WTC11 (cell line): Measurements from ENCODE around the gene NR5A1. TPM values are rescaled to one million over a fixed set of nuclear protein-coding genes. Genes with fewer than 3 reads are reported as not detected.

Experiments
- ATAC-seq: fragments of 200-7000 bp; cut with Tn5 transposase; 2 replicates; pipeline ENCODE4 v1.10.0; 2021; ENCODE audit warnings: mild to moderate bottlenecking, moderate library complexity
- CTCF ChIA-PET: fragments of 300-600 bp; sonication (Branson Sonifier 250); formaldehyde crosslinking; loops from one replicate; lab custom pipeline; 2021; ENCODE audit warnings: antibody characterized with exemption; lab: Charles Lee
- POLR2A ChIA-PET: fragments of 350-600 bp; sonication (Branson Sonifier 250); formaldehyde crosslinking; loops from one replicate; lab custom pipeline; 2021; ENCODE audit warnings: antibody characterized with exemption; lab: Charles Lee
- DNase-seq: peaks from one replicate; pipeline ENCODE4 v3.0.0; 2021; ENCODE audit warnings: low spot score
- H3K27ac Mint-ChIP-seq: 2 replicates; pipeline ENCODE4 v1.8.0; 2021; ENCODE audit warnings: mixed read lengths
- H3K27me3 Mint-ChIP-seq: 2 replicates; pipeline ENCODE4 v1.8.0; 2021; ENCODE audit warnings: low read depth, mild to moderate bottlenecking, moderate library complexity, mixed read lengths
- H3K36me3 Mint-ChIP-seq: 2 replicates; pipeline ENCODE4 v1.8.0; 2021; ENCODE audit warnings: mixed read lengths
- H3K4me1 Mint-ChIP-seq: 2 replicates; pipeline ENCODE4 v1.8.0; 2022; ENCODE audit warnings: mixed read lengths
- H3K4me3 Mint-ChIP-seq: 2 replicates; pipeline ENCODE4 v1.8.0; 2021; ENCODE audit warnings: mild to moderate bottlenecking, moderate library complexity, mixed read lengths
- H3K9me3 Mint-ChIP-seq: 2 replicates; pipeline ENCODE4 v1.8.0; 2021; ENCODE audit warnings: mixed read lengths
- ARID4B ChIP-seq: sonication (generic); formaldehyde crosslinking; IDR thresholded peaks from 2 replicates; pipeline ENCODE4 v1.8.0; 2023; ENCODE audit warnings: missing genetic modification reagents, mild to moderate bottlenecking, borderline replicate concordance
- ATF2 ChIP-seq: sonication (generic); formaldehyde crosslinking; IDR thresholded peaks from 2 replicates; pipeline ENCODE4 v1.8.1; 2022; ENCODE audit warnings: low read depth, missing genetic modification reagents, borderline replicate concordance
- CBFB ChIP-seq: sonication (generic); formaldehyde crosslinking; IDR thresholded peaks from 2 replicates; pipeline ENCODE4 v1.8.1; 2022; ENCODE audit warnings: mild to moderate bottlenecking, low read depth, missing genetic modification reagents
- CREM ChIP-seq: sonication (generic); formaldehyde crosslinking; IDR thresholded peaks from 2 replicates; pipeline ENCODE4 v1.8.1; 2022; ENCODE audit warnings: mild to moderate bottlenecking, missing genetic modification reagents, moderate library complexity
- GRHL2 ChIP-seq: fragments of 250-450 bp; sonication (Bioruptor Pico); IDR thresholded peaks from 2 replicates; pipeline ENCODE4 v1.8.0; 2022; ENCODE audit warnings: mild to moderate bottlenecking, moderate library complexity; ENCODE audit not compliant: insufficient replicate concordance, severe bottlenecking
- GTF2I ChIP-seq: fragments of 250-450 bp; sonication (Bioruptor Pico); conservative IDR thresholded peaks from 2 replicates; pipeline ENCODE4 v1.4.0; 2021; ENCODE audit warnings: mild to moderate bottlenecking
- NFE2L1 ChIP-seq: sonication (generic); formaldehyde crosslinking; IDR thresholded peaks from 2 replicates; pipeline ENCODE4 v1.8.1; 2023; ENCODE audit warnings: missing genetic modification reagents
- OVOL2 ChIP-seq: fragments of 250-450 bp; sonication (Bioruptor Pico); IDR thresholded peaks from 2 replicates; pipeline ENCODE4 v1.9.0; 2021; ENCODE audit warnings: mild to moderate bottlenecking, borderline replicate concordance
- SOX15 ChIP-seq: fragments of 250-450 bp; sonication (Bioruptor Pico); IDR thresholded peaks from 2 replicates; pipeline ENCODE4 v1.9.0; 2021; ENCODE audit warnings: mild to moderate bottlenecking
- TEAD1 ChIP-seq: sonication (generic); formaldehyde crosslinking; IDR thresholded peaks from 2 replicates; pipeline ENCODE4 v1.8.0; 2022; ENCODE audit warnings: mild to moderate bottlenecking, missing genetic modification reagents
- TEAD4 ChIP-seq: sonication (generic); formaldehyde crosslinking; IDR thresholded peaks from 2 replicates; pipeline ENCODE4 v1.8.0; 2022; ENCODE audit warnings: mild to moderate bottlenecking, missing genetic modification reagents
- TP53 ChIP-seq: sonication (generic); formaldehyde crosslinking; IDR thresholded peaks from 2 replicates; pipeline ENCODE4 v1.8.1; 2023; ENCODE audit warnings: mild to moderate bottlenecking, missing genetic modification reagents
- ZBTB21 ChIP-seq: sonication (generic); formaldehyde crosslinking; IDR thresholded peaks from 2 replicates; pipeline ENCODE4 v1.8.1; 2023; ENCODE audit warnings: mild to moderate bottlenecking, missing genetic modification reagents, borderline replicate concordance
- ZBTB43 ChIP-seq: sonication (generic); formaldehyde crosslinking; IDR thresholded peaks from 2 replicates; pipeline ENCODE4 v1.8.1; 2023; ENCODE audit warnings: mild to moderate bottlenecking, missing genetic modification reagents
- ZNF121 ChIP-seq: sonication (generic); formaldehyde crosslinking; IDR thresholded peaks from 2 replicates; pipeline ENCODE4 v1.8.0; 2023; ENCODE audit warnings: missing genetic modification reagents
- ZNF219 ChIP-seq: sonication (generic); formaldehyde crosslinking; IDR thresholded peaks from 2 replicates; pipeline ENCODE4 v1.8.0; 2023; ENCODE audit warnings: missing genetic modification reagents, mild to moderate bottlenecking, borderline replicate concordance
- ZNF263 ChIP-seq: sonication (generic); formaldehyde crosslinking; IDR thresholded peaks from 2 replicates; pipeline ENCODE4 v1.8.1; 2022; ENCODE audit warnings: low read depth, mild to moderate bottlenecking, moderate library complexity, missing genetic modification reagents
- ZNF317 ChIP-seq: sonication (generic); formaldehyde crosslinking; IDR thresholded peaks from 2 replicates; pipeline ENCODE4 v1.8.1; 2023; ENCODE audit warnings: low read depth, mild to moderate bottlenecking, moderate library complexity, missing genetic modification reagents, borderline replicate concordance
- total RNA-seq: library from RNA; stranded (reverse); gene quantifications from 3 replicates; pipeline ENCODE4 v1.2.3, GENCODE V29; 2021
- TF ChIP-seq, protein P1 (sequence below): sonication (generic); formaldehyde crosslinking; IDR thresholded peaks from 2 replicates; pipeline ENCODE4 v1.8.0; 2022; ENCODE audit warnings: mild to moderate bottlenecking, missing genetic modification reagents
- TF ChIP-seq, protein P2 (sequence below): sonication (generic); formaldehyde crosslinking; IDR thresholded peaks from 2 replicates; pipeline ENCODE4 v1.8.0; 2022; ENCODE audit warnings: mild to moderate bottlenecking, missing genetic modification reagents
- TF ChIP-seq, protein P3 (sequence below): sonication (generic); formaldehyde crosslinking; conservative IDR thresholded peaks from 2 replicates; pipeline ENCODE4 v1.8.1; 2023; ENCODE audit warnings: mild to moderate bottlenecking, low read depth, missing genetic modification reagents, moderate library complexity
- TF ChIP-seq, protein P4 (sequence below): fragments of 250-450 bp; sonication (Bioruptor Pico); IDR thresholded peaks from 2 replicates; pipeline ENCODE4 v1.9.0; 2021; ENCODE audit warnings: mild to moderate bottlenecking

The NR5A1 gene
- total RNA-seq, 1 experiment from 2014 or later: 0.77 TPM

DNA sequence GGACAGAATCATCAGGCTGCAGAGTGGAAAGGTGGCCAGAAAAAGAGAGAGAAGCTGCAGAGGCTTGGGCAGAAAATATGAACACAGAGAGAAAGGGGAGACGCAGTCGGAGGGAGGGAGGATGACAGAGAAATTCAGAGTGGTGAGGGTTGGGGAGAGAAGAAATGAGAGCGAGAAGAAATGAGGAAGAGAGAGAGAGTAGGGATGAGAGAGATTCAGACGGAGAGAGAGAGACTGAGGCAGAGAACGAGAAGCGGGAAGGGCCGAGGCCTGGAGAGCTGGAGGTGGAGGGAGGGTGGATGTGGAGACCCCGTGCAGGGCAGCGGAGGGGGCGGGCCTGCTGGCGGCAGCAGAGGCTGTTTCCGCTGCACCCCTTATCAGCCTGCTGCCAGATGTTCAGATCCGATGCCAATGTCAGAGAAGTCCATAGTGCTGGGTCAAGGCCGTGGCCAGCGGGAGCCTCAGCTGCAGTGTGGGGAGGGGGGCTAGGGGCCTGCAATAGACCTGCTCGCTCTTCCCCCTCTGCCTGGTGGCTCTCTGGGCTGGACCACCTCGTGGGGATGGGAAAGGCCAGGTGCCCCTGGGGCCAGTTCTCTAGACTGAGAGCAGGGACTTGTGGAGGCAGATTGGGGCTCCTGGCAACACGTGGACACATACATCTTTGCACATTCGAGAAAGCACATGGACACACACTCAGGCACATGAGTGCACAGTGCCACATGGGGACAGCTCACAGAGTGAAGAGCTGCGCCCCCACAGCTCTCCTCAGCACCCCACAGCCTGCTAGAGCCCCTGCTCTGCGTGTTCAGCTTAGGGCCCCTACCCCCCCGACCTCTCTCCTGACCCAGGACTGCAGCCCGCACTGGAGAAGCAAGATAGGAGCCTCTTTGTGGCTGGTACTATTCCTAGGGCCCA, 4.9 kb upstream of the NR5A1 start (continued):
- no peak for TF ChIP-seq ZBTB21
- TF ChIP-seq ATF2: no peak
- TF ChIP-seq ZNF219 (CRISPR knock-in tag): no peak
- no peak for TF ChIP-seq OVOL2
- no peak for TF ChIP-seq TEAD4
- TF ChIP-seq ZBTB43 (CRISPR knock-in tag): no peak
- TF ChIP-seq GTF2I (CRISPR knock-in tag): no peak
- TF ChIP-seq ZNF317 (CRISPR knock-in tag): no peak
- TF ChIP-seq TEAD1: no peak
- TF ChIP-seq SOX15 (CRISPR knock-in tag): no peak
- TF ChIP-seq, protein P1, sequence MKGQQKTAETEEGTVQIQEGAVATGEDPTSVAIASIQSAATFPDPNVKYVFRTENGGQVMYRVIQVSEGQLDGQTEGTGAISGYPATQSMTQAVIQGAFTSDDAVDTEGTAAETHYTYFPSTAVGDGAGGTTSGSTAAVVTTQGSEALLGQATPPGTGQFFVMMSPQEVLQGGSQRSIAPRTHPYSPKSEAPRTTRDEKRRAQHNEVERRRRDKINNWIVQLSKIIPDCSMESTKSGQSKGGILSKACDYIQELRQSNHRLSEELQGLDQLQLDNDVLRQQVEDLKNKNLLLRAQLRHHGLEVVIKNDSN (CRISPR knock-in tag): no peak
- no peak for TF ChIP-seq CREM (CRISPR knock-in tag)
- TF ChIP-seq, protein P2, sequence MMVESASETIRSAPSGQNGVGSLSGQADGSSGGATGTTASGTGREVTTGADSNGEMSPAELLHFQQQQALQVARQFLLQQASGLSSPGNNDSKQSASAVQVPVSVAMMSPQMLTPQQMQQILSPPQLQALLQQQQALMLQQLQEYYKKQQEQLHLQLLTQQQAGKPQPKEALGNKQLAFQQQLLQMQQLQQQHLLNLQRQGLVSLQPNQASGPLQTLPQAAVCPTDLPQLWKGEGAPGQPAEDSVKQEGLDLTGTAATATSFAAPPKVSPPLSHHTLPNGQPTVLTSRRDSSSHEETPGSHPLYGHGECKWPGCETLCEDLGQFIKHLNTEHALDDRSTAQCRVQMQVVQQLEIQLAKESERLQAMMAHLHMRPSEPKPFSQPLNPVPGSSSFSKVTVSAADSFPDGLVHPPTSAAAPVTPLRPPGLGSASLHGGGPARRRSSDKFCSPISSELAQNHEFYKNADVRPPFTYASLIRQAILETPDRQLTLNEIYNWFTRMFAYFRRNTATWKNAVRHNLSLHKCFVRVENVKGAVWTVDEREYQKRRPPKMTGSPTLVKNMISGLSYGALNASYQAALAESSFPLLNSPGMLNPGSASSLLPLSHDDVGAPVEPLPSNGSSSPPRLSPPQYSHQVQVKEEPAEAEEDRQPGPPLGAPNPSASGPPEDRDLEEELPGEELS: no peak
- TF ChIP-seq ZNF121: no peak

DNA sequence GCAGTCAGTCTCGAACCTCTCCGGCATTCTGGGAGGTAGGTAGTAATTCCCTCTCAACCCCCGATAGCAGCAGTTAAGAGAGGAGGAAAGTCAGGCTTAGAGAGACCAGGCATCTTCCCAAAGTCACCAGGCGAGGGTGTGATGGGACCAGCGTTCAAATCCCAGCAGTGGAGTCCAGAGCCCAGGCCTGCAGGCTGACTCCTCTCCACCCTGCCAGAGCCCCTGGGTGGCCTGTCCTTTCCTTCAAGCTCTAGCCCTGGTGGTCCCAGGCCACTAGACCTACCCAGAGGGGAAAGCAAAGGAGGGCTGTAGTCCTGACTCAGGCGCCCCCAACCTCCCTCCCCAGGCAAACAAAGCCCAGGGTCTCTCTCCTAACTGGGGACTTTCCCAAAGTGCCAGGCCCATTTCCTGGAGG, 4.2 kb upstream of the NR5A1 start:
- Mint-ChIP-seq H3K27me3 (peaks cover 5% of the 10 kb centered on the region), H3K36me3 (no peaks in the 10 kb centered on the region), H3K9me3 (no peaks in the 10 kb centered on the region), H3K27ac (no peak overlapping the region), H3K4me3 (no peak overlapping the region), H3K4me1 (peaks cover 18% of the 10 kb centered on the region)
- ChIA-PET CTCF (interaction anchor here (1.0 to 5.6 kb wide), 4 partner anchors 25 to 342 kb away, joined by 3 to 37 read pairs (median 10); partner anchors contain the start of gene WDR38), POLR2A (no interaction called here)
- peak; percentile 66 for ATAC-seq
- no peak for DNase-seq
- no peak for TF ChIP-seq ARID4B (CRISPR knock-in tag)
- no peak for TF ChIP-seq ZNF263
- no peak for TF ChIP-seq OVOL2
- TF ChIP-seq, protein P3, sequence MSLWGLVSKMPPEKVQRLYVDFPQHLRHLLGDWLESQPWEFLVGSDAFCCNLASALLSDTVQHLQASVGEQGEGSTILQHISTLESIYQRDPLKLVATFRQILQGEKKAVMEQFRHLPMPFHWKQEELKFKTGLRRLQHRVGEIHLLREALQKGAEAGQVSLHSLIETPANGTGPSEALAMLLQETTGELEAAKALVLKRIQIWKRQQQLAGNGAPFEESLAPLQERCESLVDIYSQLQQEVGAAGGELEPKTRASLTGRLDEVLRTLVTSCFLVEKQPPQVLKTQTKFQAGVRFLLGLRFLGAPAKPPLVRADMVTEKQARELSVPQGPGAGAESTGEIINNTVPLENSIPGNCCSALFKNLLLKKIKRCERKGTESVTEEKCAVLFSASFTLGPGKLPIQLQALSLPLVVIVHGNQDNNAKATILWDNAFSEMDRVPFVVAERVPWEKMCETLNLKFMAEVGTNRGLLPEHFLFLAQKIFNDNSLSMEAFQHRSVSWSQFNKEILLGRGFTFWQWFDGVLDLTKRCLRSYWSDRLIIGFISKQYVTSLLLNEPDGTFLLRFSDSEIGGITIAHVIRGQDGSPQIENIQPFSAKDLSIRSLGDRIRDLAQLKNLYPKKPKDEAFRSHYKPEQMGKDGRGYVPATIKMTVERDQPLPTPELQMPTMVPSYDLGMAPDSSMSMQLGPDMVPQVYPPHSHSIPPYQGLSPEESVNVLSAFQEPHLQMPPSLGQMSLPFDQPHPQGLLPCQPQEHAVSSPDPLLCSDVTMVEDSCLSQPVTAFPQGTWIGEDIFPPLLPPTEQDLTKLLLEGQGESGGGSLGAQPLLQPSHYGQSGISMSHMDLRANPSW (CRISPR knock-in tag): no peak
- TF ChIP-seq NFE2L1: no peak
- no peak for TF ChIP-seq GRHL2 (CRISPR knock-in tag)
- no peak for TF ChIP-seq TP53 (CRISPR knock-in tag)
- no peak for TF ChIP-seq CBFB
- TF ChIP-seq, protein P4, sequence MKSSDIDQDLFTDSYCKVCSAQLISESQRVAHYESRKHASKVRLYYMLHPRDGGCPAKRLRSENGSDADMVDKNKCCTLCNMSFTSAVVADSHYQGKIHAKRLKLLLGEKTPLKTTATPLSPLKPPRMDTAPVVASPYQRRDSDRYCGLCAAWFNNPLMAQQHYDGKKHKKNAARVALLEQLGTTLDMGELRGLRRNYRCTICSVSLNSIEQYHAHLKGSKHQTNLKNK (CRISPR knock-in tag): no peak
